ENCODE measurements around the gene VAPB. TPM values are rescaled to one million over a fixed set of nuclear protein-coding genes. Genes with fewer than 3 reads are reported as not detected.

VAPB gene
- total RNA-seq, 1 experiment from 2014 or later = 82.4 TPM

- CTCF ChIA-PET = no interaction called here
- no TSS peak for BruUV-seq (replicated peaks)
- H3K4me1 Mint-ChIP-seq (ENCODE audit: low read depth, unreplicated experiment) = peaks cover 2% of the 10 kb centered on the region
- no peak overlapping the region for H3K4me3 Mint-ChIP-seq (ENCODE audit: low read depth, unreplicated experiment)
- no peaks in the 10 kb centered on the region for H3K9me3 Mint-ChIP-seq (ENCODE audit: low read depth, unreplicated experiment)
- H3K36me3 Mint-ChIP-seq (ENCODE audit: insufficient read depth, unreplicated experiment) = peaks cover 17% of the 10 kb centered on the region
- no peaks in the 10 kb centered on the region for H3K27me3 Mint-ChIP-seq (ENCODE audit: unreplicated experiment)
- H3K27ac Mint-ChIP-seq (ENCODE audit: unreplicated experiment) = peak overlapping the region; percentile 33
- intact Hi-C loops (cut with micrococcal nuclease; ENCODE audit: unreplicated experiment) = no loop called here
- no peak for DNase-seq
- TF ChIP-seq CTCF (IDR thresholded peaks at IDR 0.05; ENCODE audit: unreplicated experiment) = no peak
These were observed 27.0 kb downstream of the VAPB start for GRCh38 chr20:58416057-58416456.

GRCh38 chr20:58416835-58417234 lies 27.8 kb downstream of the VAPB start:
- CTCF ChIA-PET = interaction anchor here (0.7 kb wide), 1 partner anchor 177 kb away, joined by 5 read pairs; no protein-coding TSS in a partner anchor
- H3K36me3 Mint-ChIP-seq (ENCODE audit: insufficient read depth, unreplicated experiment) = peaks cover 17% of the 10 kb centered on the region

GRCh38 chr20:58417438-58417837 lies 28.4 kb downstream of the VAPB start:
- peaks cover 17% of the 10 kb centered on the region for H3K36me3 Mint-ChIP-seq (ENCODE audit: insufficient read depth, unreplicated experiment)
- DNase-seq = no peak
- BruUV-seq (replicated peaks) = no TSS peak
- H3K9me3 Mint-ChIP-seq (ENCODE audit: low read depth, unreplicated experiment) = no peaks in the 10 kb centered on the region
- intact Hi-C loops (cut with micrococcal nuclease; ENCODE audit: unreplicated experiment) = no loop called here
- CTCF ChIA-PET = no interaction called here
- H3K27me3 Mint-ChIP-seq (ENCODE audit: unreplicated experiment) = no peaks in the 10 kb centered on the region
- peaks cover 8% of the 10 kb centered on the region for H3K4me1 Mint-ChIP-seq (ENCODE audit: low read depth, unreplicated experiment)
- no peak for TF ChIP-seq CTCF (IDR thresholded peaks at IDR 0.05; ENCODE audit: unreplicated experiment)
- no peak overlapping the region for H3K27ac Mint-ChIP-seq (ENCODE audit: unreplicated experiment)
- H3K4me3 Mint-ChIP-seq (ENCODE audit: low read depth, unreplicated experiment) = no peak overlapping the region

More at GRCh38 chr20:58416835-58417234, 27.8 kb downstream of the VAPB start:
- Mint-ChIP-seq H3K27ac (ENCODE audit: unreplicated experiment) (peak overlapping the region; percentile 33), H3K27me3 (ENCODE audit: unreplicated experiment) (no peaks in the 10 kb centered on the region), H3K9me3 (ENCODE audit: low read depth, unreplicated experiment) (no peaks in the 10 kb centered on the region), H3K4me3 (ENCODE audit: low read depth, unreplicated experiment) (no peak overlapping the region), H3K4me1 (ENCODE audit: low read depth, unreplicated experiment) (peaks cover 8% of the 10 kb centered on the region)
- TF ChIP-seq CTCF (IDR thresholded peaks at IDR 0.05; ENCODE audit: unreplicated experiment) = no peak
- no peak for DNase-seq
- intact Hi-C loops (cut with micrococcal nuclease; ENCODE audit: unreplicated experiment) = no loop called here
- no TSS peak for BruUV-seq (replicated peaks)

- H3K4me3 Mint-ChIP-seq (ENCODE audit: low read depth, unreplicated experiment) = no peak overlapping the region
- no peak overlapping the region for H3K27ac Mint-ChIP-seq (ENCODE audit: unreplicated experiment)
- DNase-seq = no peak
- CTCF ChIA-PET = no interaction called here
- no TSS peak for BruUV-seq (replicated peaks)
- H3K9me3 Mint-ChIP-seq (ENCODE audit: low read depth, unreplicated experiment) = no peaks in the 10 kb centered on the region
- no peaks in the 10 kb centered on the region for H3K27me3 Mint-ChIP-seq (ENCODE audit: unreplicated experiment)
- TF ChIP-seq CTCF (IDR thresholded peaks at IDR 0.05; ENCODE audit: unreplicated experiment) = no peak
- intact Hi-C loops (cut with micrococcal nuclease; ENCODE audit: unreplicated experiment) = no loop called here
- H3K36me3 Mint-ChIP-seq (ENCODE audit: insufficient read depth, unreplicated experiment) = peaks cover 17% of the 10 kb centered on the region
- peaks cover 8% of the 10 kb centered on the region for H3K4me1 Mint-ChIP-seq (ENCODE audit: low read depth, unreplicated experiment)
These were observed 30.1 kb downstream of the VAPB start for GRCh38 chr20:58418949-58419748.
